ENCODE measurements around the gene PEX19.

- TF ChIP-seq POLR2AphosphoS5 (IDR thresholded peaks at IDR 0.05) = no peak
- TF ChIP-seq CTCF (IDR thresholded peaks at IDR 0.05) = no peak
- TF ChIP-seq POLR2A (IDR thresholded peaks at IDR 0.05) = no peak
- no peak for TF ChIP-seq EP300 (IDR thresholded peaks at IDR 0.05)
These were observed 7.6 kb downstream of the PEX19 start for GRCh38 chr1:160277330-160277729.

Measured in sigmoid colon (tissue), 4 donors.